Measurements from ENCODE around the gene TSPAN10. TPM values are rescaled to one million over a fixed set of nuclear protein-coding genes. Genes with fewer than 3 reads are reported as not detected.

Gene TSPAN10
- total RNA-seq, 1 donor from 2014 or later: 2.7 TPM

DNA sequence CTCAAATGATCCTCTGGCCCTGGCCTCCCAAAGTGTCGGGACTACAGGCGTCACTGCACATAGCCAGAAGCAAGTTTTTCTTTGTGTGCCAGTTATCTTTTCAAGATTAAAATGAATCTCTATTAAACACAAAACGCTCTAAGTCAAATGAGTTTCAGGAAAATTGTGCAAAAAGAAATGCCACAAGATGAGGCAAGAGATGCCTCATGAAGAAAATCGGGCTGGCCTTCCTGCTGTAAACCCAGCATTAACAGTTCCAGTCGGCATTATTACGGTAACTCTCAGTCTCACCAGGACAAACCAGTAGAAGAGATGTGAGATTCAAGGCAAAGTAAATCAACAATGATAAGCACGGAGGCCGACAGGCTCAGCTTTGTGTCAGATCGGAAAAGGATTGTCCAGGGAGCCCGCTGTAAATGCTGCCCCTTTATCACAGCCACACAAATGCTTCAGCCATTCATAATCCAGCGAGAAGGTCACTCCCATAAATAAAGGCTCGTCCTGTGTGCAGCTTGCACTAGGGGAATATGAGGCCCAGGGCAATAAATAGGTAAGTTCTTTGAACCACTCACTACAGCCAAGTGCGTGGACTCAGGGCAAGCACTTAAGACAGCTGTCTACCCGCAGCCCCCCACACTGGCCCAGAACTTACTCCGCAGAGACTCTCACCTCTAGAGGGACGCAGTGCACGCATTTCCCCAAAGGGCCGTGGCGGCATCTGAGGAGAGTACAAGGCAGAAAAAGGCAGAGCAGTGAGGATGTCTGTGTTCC, 27.3 kb upstream of the TSPAN10 start:
- FAIRE-seq (no peak), DNase-seq (ENCODE audit: low read depth) (no peak)
- H3K36me3 ChIP-seq (ENCODE audit: insufficient read depth, low read length): peaks cover 25% of the 10 kb centered on the region
- TF ChIP-seq EZH2 (IDR thresholded peaks at IDR 0.05; ENCODE audit: insufficient read depth, low read length): no peak
- TF ChIP-seq, protein P1, sequence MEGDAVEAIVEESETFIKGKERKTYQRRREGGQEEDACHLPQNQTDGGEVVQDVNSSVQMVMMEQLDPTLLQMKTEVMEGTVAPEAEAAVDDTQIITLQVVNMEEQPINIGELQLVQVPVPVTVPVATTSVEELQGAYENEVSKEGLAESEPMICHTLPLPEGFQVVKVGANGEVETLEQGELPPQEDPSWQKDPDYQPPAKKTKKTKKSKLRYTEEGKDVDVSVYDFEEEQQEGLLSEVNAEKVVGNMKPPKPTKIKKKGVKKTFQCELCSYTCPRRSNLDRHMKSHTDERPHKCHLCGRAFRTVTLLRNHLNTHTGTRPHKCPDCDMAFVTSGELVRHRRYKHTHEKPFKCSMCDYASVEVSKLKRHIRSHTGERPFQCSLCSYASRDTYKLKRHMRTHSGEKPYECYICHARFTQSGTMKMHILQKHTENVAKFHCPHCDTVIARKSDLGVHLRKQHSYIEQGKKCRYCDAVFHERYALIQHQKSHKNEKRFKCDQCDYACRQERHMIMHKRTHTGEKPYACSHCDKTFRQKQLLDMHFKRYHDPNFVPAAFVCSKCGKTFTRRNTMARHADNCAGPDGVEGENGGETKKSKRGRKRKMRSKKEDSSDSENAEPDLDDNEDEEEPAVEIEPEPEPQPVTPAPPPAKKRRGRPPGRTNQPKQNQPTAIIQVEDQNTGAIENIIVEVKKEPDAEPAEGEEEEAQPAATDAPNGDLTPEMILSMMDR (IDR thresholded peaks at IDR 0.05; ENCODE audit: insufficient read depth, low read depth, low read length): no peak
- no peak overlapping the region for H3K9ac ChIP-seq (ENCODE audit: low read length)
- H3K4me3 ChIP-seq (ENCODE audit: insufficient read depth, low read depth, low read length): no peak overlapping the region
- peaks cover 70% of the 10 kb centered on the region for H3K79me2 ChIP-seq (ENCODE audit: insufficient read depth, low read length)
- Mint-ChIP-seq H3K4me3 (ENCODE audit: unreplicated experiment) (no peak overlapping the region), H3K9me3 (ENCODE audit: unreplicated experiment) (no peaks in the 10 kb centered on the region), H3K27ac (ENCODE audit: unreplicated experiment) (no peak overlapping the region), H3K4me1 (ENCODE audit: low read depth, unreplicated experiment) (peaks cover 33% of the 10 kb centered on the region), H3K36me3 (ENCODE audit: low read depth, unreplicated experiment) (peaks cover 27% of the 10 kb centered on the region), H3K27me3 (ENCODE audit: low read depth, unreplicated experiment) (no peaks in the 10 kb centered on the region)
- no peak overlapping the region for H2AFZ ChIP-seq (ENCODE audit: low read depth, low read length)
- no peaks in the 10 kb centered on the region for H3K9me3 ChIP-seq (ENCODE audit: insufficient read depth, low read depth, low read length)
- H3K27ac ChIP-seq (ENCODE audit: low read depth, low read length): no peak overlapping the region
- no peaks in the 10 kb centered on the region for H3K27me3 ChIP-seq (ENCODE audit: insufficient read depth, low read length)
- H3K4me1 ChIP-seq (ENCODE audit: insufficient read depth, low read length): peaks cover 18% of the 10 kb centered on the region
- H3K4me2 ChIP-seq (ENCODE audit: low read length): no peak overlapping the region
- H4K20me1 ChIP-seq (ENCODE audit: insufficient read depth, low read length): peaks cover 74% of the 10 kb centered on the region

DNA sequence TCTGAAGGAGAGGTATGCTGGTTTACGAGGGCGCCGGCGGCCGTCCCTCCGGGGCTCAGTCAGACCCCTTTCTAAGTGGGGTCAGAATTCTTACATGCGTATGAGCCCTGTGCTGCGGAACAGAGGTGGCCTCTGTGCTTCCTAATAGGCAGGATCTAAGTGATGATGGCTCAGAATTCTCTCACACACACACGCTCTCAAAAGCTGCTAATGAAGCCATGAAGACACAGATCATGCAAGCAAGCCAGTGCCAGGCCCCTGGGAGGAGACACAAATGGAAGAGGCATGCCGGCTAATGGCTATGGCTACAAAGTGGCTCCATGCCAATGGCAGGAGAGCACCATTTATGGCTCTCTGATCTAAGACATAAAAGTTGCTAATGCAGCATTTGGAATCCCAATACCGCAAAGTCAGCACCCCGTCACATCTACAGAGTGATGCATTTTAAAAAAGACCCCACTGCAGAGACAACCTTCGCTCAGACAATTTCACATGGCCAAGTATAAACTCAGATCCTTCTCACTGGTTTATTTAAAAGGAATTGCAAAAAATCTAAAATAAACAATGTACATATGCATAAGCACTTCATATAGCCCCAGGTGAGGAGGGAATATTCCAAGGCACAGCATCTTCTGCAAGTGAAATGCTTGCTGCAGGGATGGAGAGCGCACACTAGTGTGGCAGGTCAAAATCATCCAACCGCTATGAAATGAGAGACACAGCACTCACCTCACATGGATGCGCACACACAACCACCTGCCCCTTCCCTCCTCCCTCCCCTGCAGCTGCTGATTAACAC, 24.6 kb upstream of the TSPAN10 start:
- Mint-ChIP-seq H3K27me3 (ENCODE audit: low read depth, unreplicated experiment) (no peaks in the 10 kb centered on the region), H3K4me3 (ENCODE audit: unreplicated experiment) (no peak overlapping the region), H3K4me1 (ENCODE audit: low read depth, unreplicated experiment) (peaks cover 29% of the 10 kb centered on the region), H3K36me3 (ENCODE audit: low read depth, unreplicated experiment) (peaks cover 38% of the 10 kb centered on the region), H3K9me3 (ENCODE audit: unreplicated experiment) (no peaks in the 10 kb centered on the region), H3K27ac (ENCODE audit: unreplicated experiment) (no peak overlapping the region)
- Histone ChIP-seq H3K4me1 (ENCODE audit: insufficient read depth, low read length) (peaks cover 18% of the 10 kb centered on the region), H3K27me3 (ENCODE audit: insufficient read depth, low read length) (no peaks in the 10 kb centered on the region), H2AFZ (ENCODE audit: low read depth, low read length) (no peak overlapping the region), H3K36me3 (ENCODE audit: insufficient read depth, low read length) (peaks cover 17% of the 10 kb centered on the region), H3K4me2 (ENCODE audit: low read length) (no peak overlapping the region), H3K4me3 (ENCODE audit: insufficient read depth, low read depth, low read length) (no peak overlapping the region), H3K27ac (ENCODE audit: low read depth, low read length) (no peak overlapping the region), H4K20me1 (ENCODE audit: insufficient read depth, low read length) (peaks cover 84% of the 10 kb centered on the region), H3K9ac (ENCODE audit: low read length) (no peak overlapping the region), H3K9me3 (ENCODE audit: insufficient read depth, low read depth, low read length) (no peaks in the 10 kb centered on the region), H3K79me2 (ENCODE audit: insufficient read depth, low read length) (peaks cover 79% of the 10 kb centered on the region)
- DNase-seq (ENCODE audit: low read depth) (no peak), FAIRE-seq (no peak)
- no peak for TF ChIP-seq EZH2 (IDR thresholded peaks at IDR 0.05; ENCODE audit: insufficient read depth, low read length)
- TF ChIP-seq, protein P1 (IDR thresholded peaks at IDR 0.05; ENCODE audit: insufficient read depth, low read depth, low read length): no peak

All from astrocyte (in vitro differentiated cells and primary cell).